Neural cell (in vitro differentiated cells): ENCODE results near the gene SAT1. TPM values are rescaled to one million over a fixed set of nuclear protein-coding genes. Genes with fewer than 3 reads are reported as not detected.

ENCODE experiments used
- H2AFZ ChIP-seq: fragments of 200-600, 300-800 bp; sonication (generic), shearing (Covaris generic); 2 replicates; pipeline ENCODE4 v1.6.0; 2014; ENCODE audit warnings: low read depth, mild to moderate bottlenecking, antibody characterized with exemption, low read length, moderate library complexity
- H3F3A ChIP-seq: fragments of 200-600 bp; shearing (Covaris generic); 2 replicates; pipeline ENCODE4 v1.6.1; 2016; ENCODE audit warnings: mild to moderate bottlenecking, moderate library complexity, mixed read lengths, antibody characterized with exemption, low read length; ENCODE audit not compliant: insufficient read depth, poor library complexity, severe bottlenecking
- H3K27ac ChIP-seq: fragments of 200-600, 300-800 bp; sonication (generic), shearing (Covaris generic); 2 replicates; pipeline ENCODE4 v1.5.1; 2014; ENCODE audit warnings: mild to moderate bottlenecking, low read length, moderate library complexity
- H3K27me3 ChIP-seq: fragments of 300-800, 200-600 bp; sonication (generic), shearing (Covaris generic); 2 replicates; pipeline ENCODE4 v1.6.0; 2014; ENCODE audit warnings: mild to moderate bottlenecking, low read depth, low read length, moderate library complexity; ENCODE audit not compliant: insufficient read depth
- H3K36me3 ChIP-seq: fragments of 300-800, 200-600 bp; sonication (generic), shearing (Covaris generic); 2 replicates; pipeline ENCODE4 v1.5.1; 2014; ENCODE audit warnings: mild to moderate bottlenecking, antibody characterized with exemption, low read length, moderate library complexity; ENCODE audit not compliant: insufficient read depth
- H3K4me2 ChIP-seq: fragments of 300-800, 200-600 bp; sonication (generic), shearing (Covaris generic); 2 replicates; pipeline ENCODE4 v1.6.0; 2014; ENCODE audit warnings: mild to moderate bottlenecking, low read length
- H3K4me3 ChIP-seq: fragments of 300-800, 200-600 bp; sonication (generic), shearing (Covaris generic); 2 replicates; pipeline ENCODE4 v1.5.1; 2014; ENCODE audit warnings: mild to moderate bottlenecking, low read length, moderate library complexity
- H3K79me2 ChIP-seq: fragments of 200-600 bp; shearing (Covaris generic); replicated peaks from 2 replicates; pipeline ENCODE4 v1.6.0; 2014; ENCODE audit warnings: mild to moderate bottlenecking, low read length, moderate library complexity; ENCODE audit not compliant: insufficient read depth
- H3K9ac ChIP-seq: fragments of 300-800, 200-600 bp; sonication (generic), shearing (Covaris generic); 2 replicates; pipeline ENCODE4 v1.6.1; 2016; ENCODE audit warnings: mild to moderate bottlenecking, low read length, mixed read lengths
- H3K9me2 ChIP-seq: fragments of 200-600 bp; shearing (Covaris generic); 2 replicates; pipeline ENCODE4 v1.6.1; 2016; ENCODE audit warnings: mild to moderate bottlenecking, low read length, mixed read lengths; ENCODE audit not compliant: insufficient read depth
- H3K9me3 ChIP-seq: fragments of 200-600, 300-800 bp; sonication (generic), shearing (Covaris generic); 2 replicates; pipeline ENCODE4 v1.6.1; 2016; ENCODE audit warnings: mild to moderate bottlenecking, mixed run types, low read length, moderate library complexity, mixed read lengths
- H4K20me1 ChIP-seq: fragments of 200-600 bp; shearing (Covaris generic); 2 replicates; pipeline ENCODE4 v1.6.1; 2016; ENCODE audit warnings: mild to moderate bottlenecking, mixed run types; ENCODE audit not compliant: insufficient read depth
- EP300 ChIP-seq: fragments of 450-650 bp; conservative IDR thresholded peaks from 2 replicates; pipeline ENCODE4 v1.6.1; 2014; ENCODE audit warnings: antibody characterized with exemption, mild to moderate bottlenecking, moderate library complexity; ENCODE audit not compliant: poor library complexity, severe bottlenecking
- EZH2 ChIP-seq: fragments of 200-600, 300-800 bp; shearing (Covaris generic), sonication (generic); IDR thresholded peaks from 2 replicates; pipeline ENCODE4 v1.6.1; 2014; ENCODE audit warnings: antibody characterized with exemption, low read length, borderline replicate concordance, mild to moderate bottlenecking; ENCODE audit not compliant: insufficient read depth, poor library complexity, severe bottlenecking
- MXI1 ChIP-seq: fragments of 450-650 bp; conservative IDR thresholded peaks from 2 replicates; pipeline ENCODE4 v1.6.1; 2014; ENCODE audit warnings: antibody characterized with exemption, mild to moderate bottlenecking; ENCODE audit not compliant: poor library complexity, severe bottlenecking
- POLR2AphosphoS5 ChIP-seq: IDR thresholded peaks from 2 replicates; pipeline ENCODE4 v1.6.1; 2012
- RAD21 ChIP-seq: fragments of 450-650 bp; conservative IDR thresholded peaks from 2 replicates; pipeline ENCODE4 v1.6.1; 2014; ENCODE audit warnings: antibody characterized with exemption, mild to moderate bottlenecking, moderate library complexity
- REST ChIP-seq: IDR thresholded peaks from 2 replicates; pipeline ENCODE4 v1.6.1; 2012; ENCODE audit warnings: borderline replicate concordance
- SMC3 ChIP-seq: fragments of 450-650 bp; conservative IDR thresholded peaks from 2 replicates; pipeline ENCODE4 v1.6.1; 2014; ENCODE audit warnings: antibody characterized with exemption, mild to moderate bottlenecking, moderate library complexity; ENCODE audit not compliant: poor library complexity
- TAF1 ChIP-seq: IDR thresholded peaks from 2 replicates; pipeline ENCODE4 v1.6.1; 2012; ENCODE audit warnings: low read depth
- polyA plus RNA-seq: library from polyadenylated mRNA; depleted of rRNA; stranded (reverse); fragments of >200 nt; gene quantifications from 2 replicates; pipeline ENCODE4 v1.2.3, GENCODE V29; 2014
- TF ChIP-seq, protein P1 (sequence below): fragments of 450-650 bp; IDR thresholded peaks from 2 replicates; pipeline ENCODE4 v1.5.1; 2014; ENCODE audit warnings: antibody characterized with exemption, mild to moderate bottlenecking, moderate library complexity; ENCODE audit not compliant: poor library complexity, severe bottlenecking

Gene SAT1
- polyA plus RNA-seq, 1 donor from 2014 or later, result 95.2 TPM

- Histone ChIP-seq H3K4me3 (no peak overlapping the region), H3K36me3 (no peaks in the 10 kb centered on the region), H3K9me3 (no peaks in the 10 kb centered on the region), H3K27me3 (no peaks in the 10 kb centered on the region), H3K4me2 (no peak overlapping the region), H4K20me1 (no peaks in the 10 kb centered on the region), H3F3A (no peaks in the 10 kb centered on the region), H3K9me2 (no peaks in the 10 kb centered on the region), H3K9ac (no peak overlapping the region), H3K27ac (no peak overlapping the region), H3K79me2 (no peaks in the 10 kb centered on the region), H2AFZ (no peak overlapping the region)
- TF ChIP-seq EZH2 (no peak), MXI1 (no peak), TAF1 (no peak)
- TF ChIP-seq, protein P1, sequence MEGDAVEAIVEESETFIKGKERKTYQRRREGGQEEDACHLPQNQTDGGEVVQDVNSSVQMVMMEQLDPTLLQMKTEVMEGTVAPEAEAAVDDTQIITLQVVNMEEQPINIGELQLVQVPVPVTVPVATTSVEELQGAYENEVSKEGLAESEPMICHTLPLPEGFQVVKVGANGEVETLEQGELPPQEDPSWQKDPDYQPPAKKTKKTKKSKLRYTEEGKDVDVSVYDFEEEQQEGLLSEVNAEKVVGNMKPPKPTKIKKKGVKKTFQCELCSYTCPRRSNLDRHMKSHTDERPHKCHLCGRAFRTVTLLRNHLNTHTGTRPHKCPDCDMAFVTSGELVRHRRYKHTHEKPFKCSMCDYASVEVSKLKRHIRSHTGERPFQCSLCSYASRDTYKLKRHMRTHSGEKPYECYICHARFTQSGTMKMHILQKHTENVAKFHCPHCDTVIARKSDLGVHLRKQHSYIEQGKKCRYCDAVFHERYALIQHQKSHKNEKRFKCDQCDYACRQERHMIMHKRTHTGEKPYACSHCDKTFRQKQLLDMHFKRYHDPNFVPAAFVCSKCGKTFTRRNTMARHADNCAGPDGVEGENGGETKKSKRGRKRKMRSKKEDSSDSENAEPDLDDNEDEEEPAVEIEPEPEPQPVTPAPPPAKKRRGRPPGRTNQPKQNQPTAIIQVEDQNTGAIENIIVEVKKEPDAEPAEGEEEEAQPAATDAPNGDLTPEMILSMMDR, result no peak
Measured at GRCh38 chrX:23765449-23765848, 17.5 kb upstream of the SAT1 start.

DNA sequence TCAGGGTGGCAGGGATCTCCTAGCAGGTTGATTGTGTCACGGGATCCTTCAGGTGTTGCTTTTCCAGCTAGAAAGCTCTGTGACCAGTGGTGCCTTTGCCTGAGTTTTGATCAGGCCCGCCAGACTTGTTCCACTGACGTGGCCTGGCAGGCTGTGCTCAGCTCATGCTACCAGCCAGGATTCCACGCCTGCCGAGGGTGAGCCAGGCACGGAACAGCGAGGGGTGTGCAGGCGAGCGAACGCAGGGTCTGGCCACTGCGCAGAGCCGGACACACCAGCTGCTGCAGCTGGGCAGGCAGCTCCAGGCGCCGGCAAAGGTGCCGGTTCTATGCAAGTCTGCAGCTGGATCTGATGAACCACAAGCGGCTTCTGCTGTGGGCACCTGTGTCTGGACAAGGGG is 17.1 kb upstream of the SAT1 start:
- no peak for TF ChIP-seq SMC3
- no peak for TF ChIP-seq RAD21
- TF ChIP-seq TAF1, result no peak
- no peak for TF ChIP-seq POLR2AphosphoS5
- TF ChIP-seq, protein P1, result no peak
- no peak for TF ChIP-seq EZH2
- no peak for TF ChIP-seq MXI1
- TF ChIP-seq EP300, result no peak
- TF ChIP-seq REST, result no peak
- Histone ChIP-seq H3K27ac (no peak overlapping the region), H3K27me3 (no peaks in the 10 kb centered on the region), H4K20me1 (no peaks in the 10 kb centered on the region), H3K79me2 (no peaks in the 10 kb centered on the region), H3K9ac (no peak overlapping the region), H3K4me3 (no peak overlapping the region), H3K9me3 (no peaks in the 10 kb centered on the region), H3F3A (no peaks in the 10 kb centered on the region), H2AFZ (no peak overlapping the region), H3K36me3 (no peaks in the 10 kb centered on the region), H3K9me2 (no peaks in the 10 kb centered on the region), H3K4me2 (no peak overlapping the region)
